22Rv1 (cell line): ENCODE measurements around the gene GLRA3.

Experiments used
- CTCF ChIP-seq: fragments of 450-650 bp; IDR thresholded peaks from 2 replicates; pipeline ENCODE4 v1.5.1; 2017; ENCODE audit warnings: mild to moderate bottlenecking
- ZFX ChIP-seq: fragments of 450-650 bp; IDR thresholded peaks from 2 replicates; pipeline ENCODE4 v1.6.1; 2017; ENCODE audit warnings: antibody characterized with exemption, borderline replicate concordance

- no peak for TF ChIP-seq CTCF
- TF ChIP-seq ZFX = no peak
Observed at GRCh38 chr4:174865418-174865985, 36.5 kb upstream of the GLRA3 start.
